HT-29 (cell line): Measurements from ENCODE around the gene PRKG2. TPM values are rescaled to one million over a fixed set of nuclear protein-coding genes. Genes with fewer than 3 reads are reported as not detected.

Experiments used
- DNase-seq: peaks from one replicate; pipeline ENCODE4 v3.0.0-alpha.2; 2015; ENCODE audit warnings: low spot score
- total RNA-seq: library from RNA; depleted of rRNA; stranded (reverse); fragments of >200 nt; shearing (Covaris generic); gene quantifications from 2 replicates; pipeline ENCODE4 v1.2.3, GENCODE V29; 2014

Gene PRKG2
- total RNA-seq, 1 experiment from 2014 or later = 0.76 TPM

DNA sequence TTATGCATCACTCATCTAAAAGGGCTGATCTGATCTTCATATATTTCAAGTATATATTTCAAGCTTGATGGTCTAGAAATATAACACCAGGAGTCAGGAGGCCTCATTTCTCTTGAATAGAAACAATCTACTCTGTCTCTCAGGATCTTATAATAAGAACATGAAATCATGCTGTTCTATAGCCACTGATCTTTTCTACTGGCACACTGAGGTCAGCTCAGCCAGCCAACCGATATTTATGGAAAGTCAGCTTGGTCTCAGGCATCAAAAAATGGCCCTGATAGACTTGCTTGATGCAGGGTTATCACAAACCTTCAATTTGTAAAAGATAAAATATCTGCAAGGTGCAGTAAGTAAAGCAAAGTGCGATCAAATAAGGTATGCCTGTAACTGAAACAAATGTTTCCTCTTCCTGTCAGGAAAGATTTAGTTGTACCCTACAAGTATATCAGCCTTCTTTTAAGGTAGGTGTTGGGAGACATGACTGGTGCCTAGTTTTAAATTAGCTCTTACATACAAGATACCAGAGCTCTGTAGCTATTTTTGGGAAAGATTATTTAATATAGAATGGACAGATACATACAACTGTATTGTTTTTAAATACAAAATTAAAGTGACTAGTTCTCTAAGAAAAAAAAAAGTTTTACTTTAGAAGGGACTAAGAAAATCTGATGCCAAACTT, 121.2 kb downstream of the PRKG2 start:
- DNase-seq = no peak

DNA sequence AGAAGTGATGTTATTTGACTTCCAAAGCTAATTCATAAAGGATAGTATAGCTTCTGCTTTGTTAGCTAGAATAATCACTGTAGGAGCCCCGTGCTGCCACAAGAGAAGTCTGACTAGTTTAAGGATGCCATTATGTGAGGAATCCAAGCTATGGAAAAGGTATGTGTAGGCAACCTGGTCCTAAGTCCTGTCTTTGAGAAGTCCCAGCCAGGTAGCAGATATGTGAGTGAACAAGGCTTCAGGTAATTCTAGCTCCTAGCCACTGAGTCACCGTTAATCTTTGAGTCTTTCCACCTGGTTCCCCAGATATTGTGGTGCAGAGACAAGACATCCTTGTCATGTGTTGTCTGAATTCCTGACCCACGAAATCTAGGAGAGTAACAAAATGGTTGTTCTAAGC, 129.0 kb downstream of the PRKG2 start:
- no peak for DNase-seq

DNA sequence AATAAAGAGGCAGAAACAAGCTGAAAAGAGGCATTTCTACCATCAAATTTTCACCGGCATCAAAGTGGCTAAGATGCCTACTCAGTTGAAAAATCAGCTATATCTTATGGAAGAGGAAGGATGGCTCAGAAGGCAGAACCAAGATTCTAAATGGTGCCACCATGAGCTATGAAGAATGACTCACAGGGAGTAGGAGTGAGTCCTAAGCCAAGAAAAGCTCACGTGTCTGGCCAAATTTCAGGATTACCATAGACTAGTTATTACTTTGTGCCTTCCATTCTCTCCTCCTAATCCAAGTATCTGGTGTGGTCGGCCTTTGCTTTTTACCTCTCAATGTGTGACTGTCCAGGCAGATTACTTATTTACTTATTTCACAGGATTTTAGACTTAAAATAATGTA, 129.7 kb downstream of the PRKG2 start:
- no peak for DNase-seq

DNA sequence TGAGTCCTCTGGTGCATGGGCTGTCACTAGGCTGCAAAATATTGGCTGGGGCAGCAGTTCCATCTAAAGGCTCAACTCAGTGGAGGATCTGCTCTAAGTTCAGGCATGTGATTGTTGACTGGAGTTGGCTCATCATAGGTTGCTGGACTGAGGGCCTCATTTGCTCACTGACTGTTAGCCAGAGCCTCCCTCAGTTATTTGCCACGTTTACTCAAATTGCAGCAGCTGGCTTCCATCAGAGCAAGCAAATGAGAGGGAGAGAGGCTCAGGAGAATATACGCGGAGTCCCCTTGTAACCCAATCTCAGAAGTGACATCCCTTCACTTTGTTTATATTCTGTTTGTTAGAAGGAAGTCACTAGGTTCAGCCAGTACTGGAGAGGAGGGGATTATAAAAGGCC, 130.4 kb downstream of the PRKG2 start:
- no peak for DNase-seq

GRCh38 chr4:81084029-81084428, 131.0 kb downstream of the PRKG2 start:
- DNase-seq = peak; percentile 50

- no peak for DNase-seq
These were observed 133.9 kb downstream of the PRKG2 start for GRCh38 chr4:81081156-81081555.

DNA sequence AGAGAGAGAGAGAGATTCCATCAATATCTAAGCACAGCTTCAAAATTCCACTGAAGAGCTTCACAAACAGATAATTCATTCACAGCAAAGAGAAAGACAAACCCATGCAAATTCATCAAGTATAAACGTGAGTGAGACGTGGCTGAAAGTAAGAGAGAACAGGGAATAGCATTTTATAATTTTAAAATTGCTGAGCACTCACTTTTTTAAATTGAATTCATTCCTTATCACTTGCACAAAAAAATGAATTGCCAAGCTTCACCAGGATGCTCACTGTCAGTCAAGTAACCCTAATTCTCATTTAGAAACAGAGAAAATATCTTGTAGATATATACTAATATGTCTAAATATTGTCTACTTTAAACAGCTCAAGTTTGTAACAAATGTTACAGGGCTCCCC, 144.0 kb downstream of the PRKG2 start:
- DNase-seq = no peak

DNA sequence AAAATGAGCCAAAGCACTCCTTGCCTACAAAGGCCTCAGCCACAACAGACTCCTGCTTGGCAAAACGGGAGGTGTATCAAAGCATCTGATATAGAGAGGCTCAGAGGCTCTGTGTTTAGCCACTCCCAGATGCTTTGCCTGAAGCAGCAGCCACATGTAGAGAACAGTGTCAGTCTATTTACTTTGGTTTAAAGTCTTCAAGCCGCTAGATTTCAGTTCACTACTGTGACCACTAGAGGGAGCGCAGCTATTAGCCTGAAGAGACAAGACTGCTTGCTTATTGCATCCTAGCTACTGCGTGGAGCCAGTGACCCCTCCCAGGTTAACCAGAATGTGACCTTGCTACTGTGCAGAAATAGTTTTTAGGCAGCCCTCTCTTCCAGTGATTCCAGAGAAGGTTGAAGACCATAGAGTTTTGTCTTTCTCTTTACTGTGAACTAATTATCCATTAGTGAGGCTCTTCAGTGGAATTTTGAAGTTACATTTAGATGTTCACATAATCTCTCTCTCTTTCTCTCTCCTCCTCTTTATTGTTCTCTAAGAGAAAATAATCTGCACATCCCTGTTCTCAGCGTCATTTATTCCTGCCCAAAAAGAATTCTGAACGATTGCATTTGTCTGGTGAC, 145.2 kb downstream of the PRKG2 start:
- DNase-seq = peak; percentile 95

GRCh38 chr4:81065446-81065845, 149.6 kb downstream of the PRKG2 start:
- no peak for DNase-seq

GRCh38 chr4:81062001-81062400, 153.0 kb downstream of the PRKG2 start:
- no peak for DNase-seq

DNA sequence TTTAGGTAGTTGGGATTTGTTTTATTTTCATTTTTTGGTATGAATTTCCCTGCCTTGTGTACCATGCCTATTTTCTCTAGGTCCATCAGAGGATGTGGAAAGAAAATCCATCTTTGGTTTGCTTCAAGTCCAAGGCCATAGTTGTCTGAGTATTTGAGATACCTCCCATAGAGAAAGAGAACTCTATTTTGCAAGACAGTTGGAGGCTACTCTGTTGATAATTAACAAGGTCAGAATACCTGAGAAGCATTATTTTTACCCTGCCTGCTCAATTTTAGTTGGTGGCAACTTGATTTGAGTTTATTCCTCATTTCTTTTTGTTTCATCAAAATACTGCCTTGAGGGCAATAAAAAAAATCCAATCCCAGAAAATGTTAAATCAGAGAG, 153.7 kb downstream of the PRKG2 start:
- no peak for DNase-seq

DNA sequence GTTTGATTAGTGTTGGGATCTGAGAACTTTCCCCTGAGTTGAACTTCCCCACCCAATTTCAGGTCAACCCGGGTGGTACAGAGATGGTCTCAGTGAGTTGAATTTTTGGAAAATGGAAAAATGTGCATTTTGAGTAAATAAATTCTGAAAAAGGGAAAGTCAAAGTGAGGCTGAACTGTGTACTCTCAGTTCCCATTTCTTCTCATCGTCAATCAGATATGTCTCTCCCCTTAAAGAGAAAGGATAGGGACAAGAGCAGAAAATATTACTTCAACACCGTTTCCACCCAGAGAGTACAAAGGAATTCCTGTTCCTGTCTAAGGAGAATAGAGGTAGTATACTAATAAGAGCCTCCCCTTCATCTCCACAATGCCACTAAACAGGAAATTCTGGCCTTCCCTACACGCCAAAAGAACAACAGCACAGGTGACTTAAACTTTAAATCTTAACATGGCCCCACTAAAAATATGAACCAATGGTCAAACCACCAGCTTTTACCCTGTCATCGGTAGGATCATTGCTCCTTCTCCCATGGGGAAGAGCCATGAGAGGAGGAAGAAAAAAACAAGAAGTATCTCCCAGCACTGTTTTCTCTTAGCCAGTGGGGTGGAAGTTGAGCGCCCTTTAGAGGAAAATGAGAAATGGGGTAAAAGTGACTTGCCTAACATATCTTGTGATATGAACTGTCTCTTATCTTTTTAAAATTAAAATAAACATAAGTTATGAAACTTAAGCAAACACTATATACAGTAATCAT, 154.3 kb downstream of the PRKG2 start:
- DNase-seq = no peak

DNA sequence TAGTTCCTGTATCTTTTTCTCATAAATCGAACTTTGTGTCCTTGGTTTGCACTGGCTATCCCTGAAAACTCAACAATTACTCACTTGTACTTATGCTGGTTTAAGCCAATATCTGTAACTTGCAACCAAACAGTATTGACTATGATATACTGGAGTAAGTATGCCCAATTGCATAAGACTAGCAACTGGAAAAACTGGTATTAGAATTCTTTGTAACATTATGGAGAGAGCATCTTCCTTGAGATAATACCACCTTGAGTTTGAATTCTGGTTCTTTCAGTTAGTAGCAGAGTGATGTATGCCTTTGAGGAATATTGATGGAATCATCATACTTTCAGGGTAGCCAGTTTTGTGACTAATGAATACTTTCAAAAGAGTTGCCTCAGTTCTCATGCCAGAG, 156.4 kb downstream of the PRKG2 start:
- DNase-seq = no peak

DNA sequence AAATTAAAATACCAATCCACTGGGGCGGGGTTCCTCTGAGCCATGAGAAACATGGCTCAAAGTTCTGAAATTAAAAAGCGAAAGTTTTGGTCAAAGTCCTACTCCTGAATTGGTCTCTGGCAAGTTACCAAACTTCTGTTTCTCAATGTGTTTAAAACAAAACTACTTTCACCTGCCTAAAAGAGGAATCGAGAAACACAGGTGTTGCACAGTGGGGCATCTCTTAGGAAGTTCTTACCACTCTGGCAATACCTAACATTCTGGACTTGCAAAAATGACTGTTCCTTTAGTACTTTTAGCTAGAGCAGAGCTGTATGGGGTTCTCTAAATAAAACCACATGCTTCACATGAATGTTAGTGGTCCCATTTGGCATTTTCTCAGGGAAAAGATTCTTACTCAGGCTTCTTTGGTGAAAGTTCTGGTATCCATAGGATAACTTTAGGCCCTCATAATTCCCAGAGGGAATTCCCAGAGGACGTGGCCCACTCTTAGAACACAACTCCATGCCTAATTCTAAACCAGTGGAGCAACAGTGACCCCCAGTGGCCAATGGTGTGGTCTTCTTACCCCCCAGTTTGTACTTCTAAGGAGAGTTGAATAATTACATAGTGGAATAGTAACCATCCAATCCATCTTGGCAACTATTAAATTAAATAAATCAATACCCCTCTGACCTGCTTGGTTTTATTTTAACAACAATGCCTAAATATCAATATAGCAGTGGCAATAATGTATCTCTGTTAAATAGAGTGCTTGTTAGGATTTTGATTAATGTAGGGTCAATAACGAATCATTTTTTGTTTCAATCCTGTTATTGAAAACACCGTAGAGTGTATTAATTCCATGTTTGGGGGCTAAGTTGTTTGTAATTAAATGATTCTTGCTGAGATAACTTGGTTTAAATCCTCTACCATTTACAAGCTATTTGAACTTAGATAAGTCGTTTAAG, 162.6 kb downstream of the PRKG2 start:
- peak; percentile 93 for DNase-seq

- DNase-seq = no peak
These were observed 165.1 kb downstream of the PRKG2 start for GRCh38 chr4:81049907-81050306.

DNA sequence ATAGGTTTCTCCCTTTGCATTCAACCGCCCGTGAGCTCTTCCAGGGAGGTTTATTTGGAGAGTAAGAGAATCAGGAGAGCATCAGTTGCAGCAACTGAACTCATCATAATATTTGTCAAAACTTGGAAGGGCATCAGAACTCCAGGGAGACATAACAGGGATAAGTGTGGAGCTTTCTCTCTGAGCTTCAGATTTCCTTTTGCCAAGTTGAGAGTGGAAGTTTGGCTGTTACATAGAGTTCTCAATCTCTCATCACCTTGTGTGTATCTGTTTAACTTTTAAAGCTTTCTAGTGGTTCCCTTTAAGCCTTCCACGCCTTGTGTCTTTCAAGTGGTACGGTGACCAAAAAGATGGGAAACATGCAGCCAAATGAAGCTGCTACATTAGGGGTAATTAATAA, 165.7 kb downstream of the PRKG2 start:
- no peak for DNase-seq

DNA sequence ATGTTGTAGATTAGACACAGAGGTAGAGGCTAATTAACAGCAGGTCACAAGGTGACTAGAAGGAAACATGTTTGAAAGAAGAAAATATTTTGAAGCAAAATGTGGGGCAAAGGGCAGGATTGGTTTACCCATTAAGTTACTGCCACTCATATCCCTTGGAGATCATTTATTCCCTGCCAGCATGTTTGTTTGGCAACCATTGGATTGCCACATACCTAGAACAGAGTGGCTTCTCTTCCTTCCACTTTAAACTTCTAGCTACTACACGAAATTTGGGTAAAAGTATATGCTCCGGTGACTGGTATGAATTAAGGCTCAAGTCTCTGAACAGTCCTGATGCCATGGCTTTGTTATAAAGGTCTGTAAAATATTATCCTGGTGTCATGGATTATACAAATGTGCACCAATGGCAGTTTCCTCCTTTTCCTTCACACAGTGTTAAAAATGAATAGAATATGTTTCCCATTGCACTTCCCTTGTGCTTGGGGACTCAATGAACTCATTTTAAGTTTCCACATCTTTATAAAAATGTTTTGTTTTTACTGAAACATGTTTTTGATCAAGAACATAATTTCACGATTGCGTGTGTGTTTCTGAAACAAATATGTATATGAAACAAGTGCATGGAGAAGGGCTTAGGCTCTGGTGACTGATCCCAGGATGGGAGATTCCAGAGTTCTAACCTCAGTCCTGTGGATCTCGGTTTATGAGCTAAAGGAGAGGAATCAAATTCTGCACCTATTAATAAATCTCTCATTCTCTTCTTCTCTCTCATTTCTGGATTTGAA, 172.2 kb downstream of the PRKG2 start:
- no peak for DNase-seq

DNA sequence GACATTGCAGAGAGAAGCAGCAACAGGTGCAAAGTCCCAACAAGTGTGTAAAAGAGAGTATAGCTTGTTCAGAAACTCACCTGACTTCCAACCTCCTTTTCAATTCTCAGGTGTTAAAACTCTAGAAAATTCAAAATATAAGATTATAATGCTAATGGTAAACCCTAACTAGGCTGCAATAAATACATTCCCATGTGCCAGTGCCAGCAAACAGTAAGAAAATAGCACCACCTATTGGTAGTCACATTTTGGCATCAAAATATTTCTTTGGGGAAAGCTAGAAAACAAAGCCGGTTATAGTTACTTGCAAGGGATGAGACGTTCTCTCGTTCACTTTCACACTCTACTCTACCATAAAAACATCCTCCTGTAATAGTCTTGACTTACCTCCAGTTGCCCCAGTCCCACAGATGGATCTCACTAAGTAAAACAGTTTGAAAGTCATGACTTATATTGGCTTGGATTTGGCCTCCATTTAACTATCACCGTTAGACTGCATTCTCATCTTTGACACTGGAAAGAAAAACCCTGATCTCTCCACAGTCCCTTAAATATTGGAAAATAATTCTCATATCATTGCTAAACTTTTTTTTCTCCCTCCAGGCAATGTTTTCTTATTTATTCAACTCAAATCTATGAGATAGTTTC, 174.9 kb downstream of the PRKG2 start:
- peak; percentile 80 for DNase-seq

GRCh38 chr4:81039351-81039972, 175.6 kb downstream of the PRKG2 start:
- DNase-seq = peak; percentile 25
